OCI-LY1 (cell line): ENCODE data around the gene PDE5A.

ENCODE experiments used
- CTCF ChIP-seq: fragments of 200-600 bp; sonication (generic), shearing (Covaris generic); IDR thresholded peaks from 2 replicates; pipeline ENCODE4 v1.5.1; 2017; ENCODE audit warnings: mild to moderate bottlenecking, antibody characterized with exemption, low read length, moderate library complexity, mixed read lengths
- EZH2 ChIP-seq: fragments of 200-600 bp; sonication (generic), shearing (Covaris generic); IDR thresholded peaks from 2 replicates; pipeline ENCODE4 v1.8.0; 2017; ENCODE audit warnings: borderline replicate concordance, mixed run types, mild to moderate bottlenecking, antibody characterized with exemption, low read length, moderate library complexity, mixed read lengths

- TF ChIP-seq CTCF (no peak), EZH2 (no peak)
Observed at GRCh38 chr4:119529788-119530187, 98.8 kb downstream of the PDE5A start.
